K562 (cell line): ENCODE data around the gene WWOX. TPM values are rescaled to one million over a fixed set of nuclear protein-coding genes. Genes with fewer than 3 reads are reported as not detected.

Experiments
- CHD4 ChIP-seq: fragments of 200-600 bp; sonication (generic); IDR thresholded peaks from 3 replicates; pipeline ENCODE4 v1.6.1; 2012; ENCODE audit warnings: low read depth, mild to moderate bottlenecking, mixed read lengths, low read length, inconsistent platforms; ENCODE audit not compliant: insufficient read depth, insufficient replicate concordance, poor library complexity, severe bottlenecking
- CHD7 ChIP-seq: fragments of 200-600 bp; sonication (generic); IDR thresholded peaks from one replicate; pipeline ENCODE4 v1.6.1; 2012; ENCODE audit warnings: mild to moderate bottlenecking, low read depth, low read length, inconsistent platforms
- ETV5 ChIP-seq: sonication (generic); formaldehyde crosslinking; IDR thresholded peaks from 2 replicates; pipeline ENCODE4 v1.4.0; 2020; ENCODE audit warnings: low read depth, mild to moderate bottlenecking, missing genetic modification reagents
- FOXJ3 ChIP-seq: sonication (generic); formaldehyde crosslinking; IDR thresholded peaks from 2 replicates; pipeline ENCODE4 v1.4.0; 2020; ENCODE audit warnings: mild to moderate bottlenecking, missing genetic modification reagents
- NCOR1 ChIP-seq: fragments of 450-650 bp; IDR thresholded peaks from 2 replicates; pipeline ENCODE4 v1.6.1; 2016; ENCODE audit warnings: mild to moderate bottlenecking, moderate library complexity
- POU5F1 ChIP-seq: fragments of 150-350 bp; IDR thresholded peaks from 2 replicates; pipeline ENCODE4 v1.6.1; 2014; ENCODE audit warnings: borderline replicate concordance, low read length, low read depth, mild to moderate bottlenecking; ENCODE audit not compliant: partially characterized antibody
- ZKSCAN1 ChIP-seq: fragments of 150-350 bp; IDR thresholded peaks from 2 replicates; pipeline ENCODE4 v1.6.1; 2016; ENCODE audit warnings: low read depth, low read length
- polyA plus RNA-seq, 8 experiments: library from polyadenylated mRNA; depleted of rRNA in 4 of 8; stranded (reverse) in 5 of 8; unstranded in 3 of 8; fragments of >200 nt; fragmentation: Nextera tagmentation in 2 of 8; fragmentation: Illumina TruSeq in 1 of 8; extraction: Ambion mirVana in 2 of 8; extraction: Trizol in 1 of 8; gene quantifications; 2 replicates each; pipeline versions ENCODE4 v1.2.1 to v1.2.3, GENCODE V29; 2011 to 2014; ENCODE audit warnings: inconsistent platforms in 1 of 8, missing spikeins in 1 of 8
- total RNA-seq, 7 experiments: library from RNA; depleted of rRNA in 6 of 7; stranded (reverse); fragments of >200 nt in 6 of 7; fragmentation: Illumina TruSeq in 2 of 7; extraction: Trizol in 2 of 7; gene quantifications; 2 replicates each; pipeline versions ENCODE4 v1.2.1 to v1.2.3, GENCODE V29; 2011 to 2021; ENCODE audit warnings: low replicate concordance in 1 of 7

WWOX gene
- total and polyA plus RNA-seq, 9 of the 15 experiments (the other 6 are each of a cell fraction or from before 2014, with no cell fraction given), result 1.6 to 22.7 (median 8.1) TPM

- TF ChIP-seq ZKSCAN1 (no peak), FOXJ3 (CRISPR knock-in tag) (no peak), POU5F1 (no peak), CHD4 (no peak), NCOR1 (no peak), ETV5 (no peak), CHD7 (no peak)
These were observed 1054.6 kb downstream of the WWOX start (continued) for GRCh38 chr16:79154086-79154485.
